HEK293 (cell line): ENCODE measurements around the gene KDM4B.

Experiments
- CTCF ChIA-PET: fragments of 350-600 bp; formaldehyde crosslinking; extraction: SDS; loops from one replicate; lab custom pipeline; 2021; ENCODE audit warnings: antibody characterized with exemption; lab: Yijun Ruan, JAX
- POLR2A ChIA-PET: fragments of 300-600 bp; formaldehyde crosslinking; extraction: SDS; loops from one replicate; lab custom pipeline; 2020; ENCODE audit warnings: antibody characterized with exemption, inconsistent platforms; lab: Yijun Ruan, JAX
- H3K27ac ChIP-seq: fragments of 200-500 bp; sonication (Bioruptor generic); 2 replicates; pipeline ENCODE4 v1.5.1; 2014; ENCODE audit warnings: low read depth, low read length, control low read depth, inconsistent platforms; ENCODE audit errors: extremely low read depth
- H3K36me3 ChIP-seq, 2 experiments: fragments of 200-500 bp in 1 of 2; sonication (Bioruptor generic) in 1 of 2; 1 replicate in 1 of 2; 2 replicates in 1 of 2; pipeline ENCODE4 v1.5.1; 2014 to 2017; ENCODE audit warnings: inconsistent platforms in 2 of 2, low read length in 2 of 2; ENCODE audit not compliant: control insufficient read depth in 2 of 2, insufficient read depth in 1 of 2
- H3K4me1 ChIP-seq: fragments of 200-500 bp; sonication (Bioruptor generic); 2 replicates; pipeline ENCODE4 v1.5.1; 2014; ENCODE audit warnings: mild to moderate bottlenecking, low read length, inconsistent platforms; ENCODE audit not compliant: control insufficient read depth, insufficient read depth
- H3K4me3 ChIP-seq: 2 replicates; pipeline ENCODE4 v1.5.1; 2011; ENCODE audit warnings: low read depth, mild to moderate bottlenecking, control low read depth, low read length, moderate library complexity
- H3K9me3 ChIP-seq: fragments of 200-500 bp; sonication (Bioruptor generic); 2 replicates; pipeline ENCODE4 v1.5.1; 2014; ENCODE audit warnings: low read depth, low read length, inconsistent platforms; ENCODE audit not compliant: control insufficient read depth, insufficient read depth
- EGR2 ChIP-seq: fragments of 450-650 bp; formaldehyde crosslinking; IDR thresholded peaks from 2 replicates; pipeline ENCODE4 v1.5.1; 2016; ENCODE audit warnings: low read depth, missing biosample characterization, missing genetic modification characterization
- KLF16 ChIP-seq: fragments of 450-650 bp; formaldehyde crosslinking; IDR thresholded peaks from 2 replicates; pipeline ENCODE4 v1.5.1; 2017; ENCODE audit warnings: missing biosample characterization, missing genetic modification characterization
- PRDM2 ChIP-seq: fragments of 450-650 bp; formaldehyde crosslinking; IDR thresholded peaks from 2 replicates; pipeline ENCODE4 v1.5.1; 2016; ENCODE audit warnings: missing biosample characterization, missing genetic modification characterization, borderline replicate concordance
- PRDM6 ChIP-seq: fragments of 450-650 bp; formaldehyde crosslinking; IDR thresholded peaks from 2 replicates; pipeline ENCODE4 v1.5.1; 2017; ENCODE audit warnings: missing biosample characterization, missing genetic modification characterization
- ZBTB17 ChIP-seq: fragments of 450-650 bp; formaldehyde crosslinking; IDR thresholded peaks from 2 replicates; pipeline ENCODE4 v1.5.1; 2016; ENCODE audit warnings: missing biosample characterization, missing genetic modification characterization
- ZBTB49 ChIP-seq: fragments of 450-650 bp; formaldehyde crosslinking; IDR thresholded peaks from 2 replicates; pipeline ENCODE4 v1.5.1; 2016; ENCODE audit warnings: missing biosample characterization, missing genetic modification characterization, low read depth
- ZNF140 ChIP-seq: fragments of 450-650 bp; formaldehyde crosslinking; IDR thresholded peaks from 2 replicates; pipeline ENCODE4 v1.5.1; 2016; ENCODE audit warnings: missing biosample characterization, missing genetic modification characterization
- ZNF248 ChIP-seq: fragments of 450-650 bp; formaldehyde crosslinking; IDR thresholded peaks from 2 replicates; pipeline ENCODE4 v1.5.1; 2017; ENCODE audit warnings: missing biosample characterization, missing genetic modification characterization
- ZNF335 ChIP-seq: fragments of 450-650 bp; formaldehyde crosslinking; conservative IDR thresholded peaks from 2 replicates; pipeline ENCODE4 v1.5.1; 2016; ENCODE audit warnings: missing biosample characterization, missing genetic modification characterization
- ZNF416 ChIP-seq: fragments of 450-650 bp; formaldehyde crosslinking; IDR thresholded peaks from 2 replicates; pipeline ENCODE4 v1.5.1; 2016; ENCODE audit warnings: missing biosample characterization, missing genetic modification characterization
- ZNF518A ChIP-seq: fragments of 450-650 bp; formaldehyde crosslinking; conservative IDR thresholded peaks from 2 replicates; pipeline ENCODE4 v1.5.1; 2016; ENCODE audit warnings: low read depth, missing biosample characterization, missing genetic modification characterization
- ZNF707 ChIP-seq: fragments of 450-650 bp; formaldehyde crosslinking; IDR thresholded peaks from 2 replicates; pipeline ENCODE4 v1.5.1; 2016; ENCODE audit warnings: missing biosample characterization, missing genetic modification characterization
- ZSCAN16 ChIP-seq: fragments of 450-650 bp; formaldehyde crosslinking; IDR thresholded peaks from 2 replicates; pipeline ENCODE4 v1.5.1; 2016; ENCODE audit warnings: missing biosample characterization, missing genetic modification characterization
- ZXDB ChIP-seq: fragments of 450-650 bp; formaldehyde crosslinking; IDR thresholded peaks from 2 replicates; pipeline ENCODE4 v1.5.1; 2016; ENCODE audit warnings: missing biosample characterization, missing genetic modification characterization

KDM4B gene

GRCh38 chr19:5147074-5147977 is 178.4 kb downstream of the KDM4B start:
- no peak for TF ChIP-seq ZNF140 (tag by site-specific recombination)
- no peak for TF ChIP-seq ZSCAN16 (tag by site-specific recombination)
- no peak for TF ChIP-seq ZNF416
- no peak for TF ChIP-seq ZNF518A (tag by site-specific recombination)
- no peak for TF ChIP-seq ZNF248 (tag by site-specific recombination)
- TF ChIP-seq ZNF707 (tag by site-specific recombination): no peak
- TF ChIP-seq PRDM2 (tag by site-specific recombination): no peak
- Histone ChIP-seq H3K9me3 (no peaks in the 10 kb centered on the region), H3K4me3 (no peak overlapping the region), H3K36me3 (peaks cover 4 to 23% of the 10 kb centered on the region in 2 experiments; a peak in 2 of 3 replicates), H3K27ac (no peak overlapping the region), H3K4me1 (no peaks in the 10 kb centered on the region)
- ChIA-PET CTCF (no interaction called here), POLR2A (interaction anchor here (0.5 kb wide), 1 partner anchor 499 kb away, joined by 5 read pairs; no protein-coding TSS in a partner anchor)

GRCh38 chr19:5147978-5148793 is 179.3 kb downstream of the KDM4B start:
- POLR2A ChIA-PET: interaction anchor here (0.5 kb wide), 1 partner anchor 500 kb away, joined by 5 read pairs; no protein-coding TSS in a partner anchor
- peaks cover 4 to 20% of the 10 kb centered on the region in 2 experiments; a peak in 2 of 3 replicates for H3K36me3 ChIP-seq
- H3K4me1 ChIP-seq: no peaks in the 10 kb centered on the region
- H3K4me3 ChIP-seq: no peak overlapping the region
- no peaks in the 10 kb centered on the region for H3K9me3 ChIP-seq
- H3K27ac ChIP-seq: no peak overlapping the region
- CTCF ChIA-PET: no interaction called here
- TF ChIP-seq ZBTB17 (no peak), KLF16 (tag by site-specific recombination) (no peak), ZNF335 (tag by site-specific recombination) (no peak), ZBTB49 (no peak), PRDM6 (tag by site-specific recombination) (no peak), ZXDB (tag by site-specific recombination) (no peak), EGR2 (tag by site-specific recombination) (no peak)
